NCI-H1694 (cell line): Measurements from ENCODE around the gene DDAH1.

Experiments used
- DNase-seq: peaks from one replicate; lab custom pipeline; 2025; lab: John Stamatoyannopoulos, UW

DDAH1 gene

GRCh38 chr1:85303440-85304162 is 161.4 kb downstream of the DDAH1 start:
- DNase-seq, result no peak

- no peak for DNase-seq
These were observed 164.8 kb downstream of the DDAH1 start for GRCh38 chr1:85300140-85300539.

- DNase-seq, result no peak
These were observed 166.9 kb downstream of the DDAH1 start for GRCh38 chr1:85297855-85298629.

DNA sequence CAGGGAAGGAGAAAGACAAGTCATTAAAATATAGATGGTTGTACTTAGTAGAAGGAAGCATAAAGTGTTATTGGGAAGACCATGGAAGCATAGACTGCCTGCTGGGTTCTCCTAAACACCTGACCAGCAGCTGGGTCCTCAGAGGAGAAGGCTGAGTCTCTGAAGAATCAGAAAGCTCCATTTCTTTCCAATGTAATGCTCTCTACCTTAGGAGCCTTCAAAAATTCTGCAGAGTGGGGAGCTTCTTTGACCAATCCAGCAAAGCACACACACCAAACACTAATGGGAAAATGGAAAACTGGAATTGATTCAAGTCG is 167.5 kb downstream of the DDAH1 start:
- no peak for DNase-seq

DNA sequence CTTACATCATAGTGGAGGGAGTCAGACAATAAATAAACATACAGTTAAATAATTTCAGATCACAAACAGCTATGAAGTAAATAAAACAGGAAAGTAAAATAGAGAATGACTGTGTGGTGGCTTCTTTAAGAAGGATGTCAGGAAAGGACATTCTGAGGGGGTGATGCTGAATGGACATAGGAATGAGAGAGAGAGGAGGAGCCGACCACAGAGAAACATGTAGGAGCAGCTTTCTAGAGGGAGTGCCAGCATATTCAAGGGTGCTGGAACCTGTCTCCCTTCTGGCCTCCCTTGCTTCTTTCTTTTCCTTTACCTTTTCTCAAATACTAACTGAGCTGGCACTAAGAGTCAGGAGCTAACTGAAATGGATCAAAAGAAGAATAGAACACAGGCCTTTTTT is 168.0 kb downstream of the DDAH1 start:
- no peak for DNase-seq

- DNase-seq, result no peak
These were observed 169.3 kb downstream of the DDAH1 start for GRCh38 chr1:85295654-85296053.

DNA sequence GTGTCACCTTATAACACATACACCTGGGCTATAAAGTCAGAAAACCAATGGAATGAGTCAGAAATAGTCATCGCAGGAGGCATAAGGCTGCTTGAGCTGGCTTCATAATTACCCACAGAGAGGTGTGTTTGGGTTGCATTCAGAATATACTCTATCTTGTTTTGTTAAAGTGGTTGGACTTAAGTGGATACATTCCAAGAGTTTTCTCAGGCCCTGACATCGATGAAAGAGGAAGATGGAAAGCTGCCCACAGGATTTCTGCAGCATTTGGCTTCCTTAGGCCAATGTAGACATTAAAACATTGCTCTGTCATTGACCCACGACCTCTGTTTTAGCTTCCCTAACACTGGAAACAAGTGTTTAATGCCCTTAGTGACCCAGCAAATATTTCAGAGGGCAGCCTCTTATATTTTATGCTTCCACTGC is 169.9 kb downstream of the DDAH1 start:
- no peak for DNase-seq

- DNase-seq, result no peak
These were observed 174.1 kb downstream of the DDAH1 start for GRCh38 chr1:85290826-85291225.

DNA sequence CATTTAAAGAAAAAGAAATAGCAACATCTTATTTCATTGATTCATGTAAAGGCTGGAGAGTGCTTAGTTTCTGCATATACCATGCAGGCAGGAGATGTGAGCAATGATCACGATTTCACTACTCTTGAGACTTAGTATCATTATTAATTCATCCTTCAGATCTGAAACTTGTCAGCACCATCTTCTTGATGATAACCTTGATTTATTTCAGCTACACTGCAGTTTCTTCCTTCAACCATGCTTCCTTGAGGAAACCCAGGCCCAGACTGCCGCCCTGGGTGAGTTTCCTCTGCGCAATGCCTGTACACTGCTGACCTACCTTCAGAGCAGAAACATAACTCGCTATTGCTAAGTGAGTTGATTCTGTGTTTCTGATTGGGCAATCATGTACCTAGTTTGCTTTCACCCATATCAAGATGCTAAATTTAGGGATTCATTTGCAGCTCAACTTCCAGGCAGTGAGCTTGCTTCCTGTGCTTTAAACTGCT is 175.1 kb downstream of the DDAH1 start:
- no peak for DNase-seq

GRCh38 chr1:85289207-85289847 is 175.6 kb downstream of the DDAH1 start:
- DNase-seq, result no peak

DNA sequence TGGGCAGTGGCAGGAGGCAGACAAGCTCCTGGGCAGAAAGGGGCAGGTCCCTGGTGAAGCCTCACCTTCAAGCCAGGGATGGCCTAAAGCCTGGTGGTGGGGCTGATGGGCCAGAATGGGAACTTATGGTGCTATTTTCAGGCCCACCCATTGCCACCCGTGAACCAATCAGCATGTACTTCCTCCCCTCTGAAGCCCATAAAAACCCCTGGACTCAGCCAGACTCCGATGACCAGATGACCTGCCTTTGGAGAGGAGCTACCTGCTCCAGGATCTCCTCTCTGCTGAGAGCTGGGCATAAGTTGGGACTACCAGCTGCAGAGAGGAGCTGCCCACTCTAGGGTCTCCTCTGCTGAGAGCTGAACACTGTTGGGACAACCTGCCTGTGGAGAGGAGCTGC is 180.8 kb downstream of the DDAH1 start:
- DNase-seq, result no peak

DNA sequence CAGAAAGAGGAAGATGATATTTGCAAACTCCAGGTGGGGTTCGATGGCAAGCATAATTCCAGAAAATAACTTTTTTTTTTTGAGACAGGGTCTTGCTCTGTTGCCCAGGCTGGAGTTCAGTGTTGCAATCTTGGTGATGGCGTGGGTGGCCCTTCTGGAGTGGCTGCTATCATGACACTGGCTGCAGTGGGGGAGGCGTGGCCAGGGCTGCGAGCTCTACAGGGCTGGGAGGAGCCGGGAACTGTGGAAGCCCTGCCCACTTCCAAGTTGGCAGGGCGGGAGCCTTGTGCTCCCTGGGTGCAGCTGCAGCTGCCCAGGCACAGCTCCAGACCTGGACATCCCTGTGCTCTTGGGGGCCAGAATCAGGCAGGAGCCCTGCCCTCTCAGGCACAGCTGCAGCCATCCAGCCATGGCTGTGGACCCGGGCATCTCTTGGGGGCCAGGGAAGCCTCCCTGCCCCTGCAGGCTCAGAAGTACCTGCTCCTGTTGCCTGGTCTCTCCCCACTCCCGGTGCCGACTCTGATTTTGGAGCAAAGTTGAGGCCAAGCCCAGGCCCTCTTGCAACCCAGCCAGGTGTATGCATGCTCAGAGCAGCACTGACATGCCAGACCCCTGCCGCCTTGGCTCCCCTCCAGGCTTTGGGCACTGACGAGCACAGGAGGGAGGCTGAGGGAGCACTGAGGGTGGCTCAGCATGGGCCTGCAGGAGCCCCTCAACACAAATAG is 181.3 kb downstream of the DDAH1 start:
- no peak for DNase-seq

DNA sequence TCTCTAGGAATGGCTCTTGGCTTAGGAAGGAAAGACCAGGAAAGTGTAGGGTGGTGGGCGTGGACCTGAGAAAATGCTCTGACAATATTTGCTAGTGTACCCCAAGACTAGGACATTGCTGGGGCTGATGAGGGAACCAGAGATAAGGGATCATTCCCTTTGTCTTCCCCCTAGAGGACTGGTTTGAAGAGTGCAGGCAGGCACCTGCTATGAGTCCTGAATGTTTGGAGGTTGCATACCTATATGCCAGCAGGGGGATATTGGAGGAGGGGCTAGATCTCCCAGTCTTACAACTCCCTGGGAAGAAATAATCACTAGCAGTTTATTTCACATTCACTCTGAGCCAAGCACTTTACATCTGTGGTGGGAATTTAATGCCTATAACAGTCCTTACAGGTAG is 182.5 kb downstream of the DDAH1 start:
- no peak for DNase-seq

DNA sequence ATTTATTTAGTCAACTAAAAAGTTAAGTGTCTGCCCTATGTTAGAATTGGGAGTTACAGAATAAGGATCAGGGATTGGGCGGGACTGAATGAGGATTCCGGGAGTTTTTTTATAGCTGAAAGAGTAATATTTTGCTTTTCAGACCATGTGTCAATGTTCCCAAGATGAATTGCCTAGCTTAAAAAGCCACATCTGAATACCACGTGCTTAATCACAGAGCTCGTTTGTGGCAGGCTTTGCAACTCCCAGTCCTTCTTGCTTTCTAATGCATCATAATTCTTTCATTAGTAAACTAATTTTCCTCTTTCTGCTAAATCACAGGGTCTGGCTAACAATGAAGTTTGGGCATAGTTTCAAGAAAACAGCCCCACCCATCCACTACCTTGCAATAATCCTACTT is 184.3 kb downstream of the DDAH1 start:
- no peak for DNase-seq

GRCh38 chr1:85279458-85280080 is 185.4 kb downstream of the DDAH1 start:
- DNase-seq, result no peak

DNA sequence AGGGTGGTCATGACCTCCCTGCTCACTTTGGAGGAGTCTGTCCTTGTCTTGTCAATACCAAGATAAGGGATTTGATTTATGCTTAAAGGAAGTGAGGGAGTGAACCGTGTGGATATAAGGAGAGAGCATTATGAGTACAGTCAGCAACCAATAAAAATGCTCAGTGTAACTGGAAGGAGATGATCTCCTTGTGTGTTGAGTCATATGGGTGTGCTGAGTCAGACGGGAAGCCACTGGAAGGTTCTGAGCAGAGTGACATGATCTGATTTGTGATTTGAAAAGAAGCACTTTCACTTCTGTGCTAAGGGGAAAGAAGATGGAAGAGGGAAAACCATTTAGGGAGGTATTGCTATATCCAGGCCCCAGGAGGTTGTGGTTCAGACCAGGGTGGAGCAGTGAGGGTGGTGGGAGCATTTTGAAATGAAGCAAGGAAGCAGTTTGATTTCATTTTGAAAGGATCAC is 186.1 kb downstream of the DDAH1 start:
- DNase-seq, result no peak

DNA sequence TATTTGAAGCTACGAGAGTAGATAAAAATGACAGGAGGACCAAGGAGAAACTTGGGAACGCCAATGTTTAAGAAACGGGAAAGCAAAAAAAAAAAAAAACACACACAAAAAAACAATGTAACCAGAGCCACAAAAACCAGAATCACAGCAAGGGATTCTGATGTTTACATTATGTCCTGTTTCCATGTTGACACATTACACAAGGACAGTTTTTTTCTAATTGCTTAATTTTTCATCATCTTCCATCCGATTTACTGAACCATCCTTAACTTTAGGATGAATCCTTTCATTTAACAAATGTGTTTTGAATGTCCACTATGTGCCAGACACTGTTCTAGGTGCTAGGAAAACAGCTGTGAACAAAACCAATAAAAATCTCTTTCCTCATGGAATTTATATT is 187.2 kb downstream of the DDAH1 start:
- no peak for DNase-seq

DNA sequence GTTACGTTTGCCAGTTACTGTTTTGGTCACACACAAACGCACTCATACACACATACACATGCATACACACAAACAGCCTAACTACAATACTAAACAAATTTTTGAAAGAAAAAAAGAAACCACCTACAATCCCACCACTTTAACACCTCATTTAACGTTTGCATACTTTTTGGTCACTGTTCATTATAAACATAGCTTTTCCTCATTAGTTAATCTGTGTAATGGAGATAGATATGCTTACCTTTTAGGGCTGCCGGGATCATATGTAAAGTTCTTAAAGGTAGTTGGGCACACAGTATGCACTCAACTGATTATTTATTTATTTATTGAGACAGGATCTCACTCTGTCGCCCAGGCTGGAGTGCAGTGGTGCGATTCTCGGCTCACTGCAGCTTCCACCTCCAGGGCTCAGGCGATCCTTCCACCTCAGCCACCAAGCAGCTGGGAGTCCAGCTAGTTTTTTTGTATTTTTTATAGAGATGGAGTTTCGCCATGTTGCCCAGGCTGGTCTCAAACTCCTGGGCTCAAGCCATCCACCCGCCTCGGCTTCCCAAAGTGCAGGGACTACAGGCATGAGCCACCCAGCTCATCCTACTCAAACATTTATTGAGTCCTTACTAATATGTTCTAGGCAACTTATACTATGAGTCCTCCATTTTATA is 187.8 kb downstream of the DDAH1 start:
- DNase-seq, result no peak

- DNase-seq, result peak; percentile 96
These were observed 188.6 kb downstream of the DDAH1 start, which contains the start of gene BCL10 for GRCh38 chr1:85276215-85276977. TSS of gene BCL10 (minus strand) at chr1:85276632. CDS start at chr1:85276352, 280 bp downstream.

- no peak for DNase-seq
These were observed 189.2 kb downstream of the DDAH1 start for GRCh38 chr1:85275701-85276214.
